Tongue (tissue), 2 donors: ENCODE data around the gene ATL3. TPM values are rescaled to one million over a fixed set of nuclear protein-coding genes. Genes with fewer than 3 reads are reported as not detected.
"Not testable (repeated sequence)": the region's sequence is repeated elsewhere in the genome, so short reads cannot be mapped to it uniquely, and the experiment has no call there.

Experiments used
- DNase-seq: peaks from one replicate; pipeline ENCODE4 v3.0.0-alpha.2; 2015
- total RNA-seq: library from RNA; depleted of rRNA; stranded (reverse); fragments of >200 nt; gene quantifications from one replicate; pipeline ENCODE4 v1.2.3, GENCODE V29; 2014

The ATL3 gene
- total RNA-seq, 1 donor from 2014 or later: 67.5 TPM

DNA sequence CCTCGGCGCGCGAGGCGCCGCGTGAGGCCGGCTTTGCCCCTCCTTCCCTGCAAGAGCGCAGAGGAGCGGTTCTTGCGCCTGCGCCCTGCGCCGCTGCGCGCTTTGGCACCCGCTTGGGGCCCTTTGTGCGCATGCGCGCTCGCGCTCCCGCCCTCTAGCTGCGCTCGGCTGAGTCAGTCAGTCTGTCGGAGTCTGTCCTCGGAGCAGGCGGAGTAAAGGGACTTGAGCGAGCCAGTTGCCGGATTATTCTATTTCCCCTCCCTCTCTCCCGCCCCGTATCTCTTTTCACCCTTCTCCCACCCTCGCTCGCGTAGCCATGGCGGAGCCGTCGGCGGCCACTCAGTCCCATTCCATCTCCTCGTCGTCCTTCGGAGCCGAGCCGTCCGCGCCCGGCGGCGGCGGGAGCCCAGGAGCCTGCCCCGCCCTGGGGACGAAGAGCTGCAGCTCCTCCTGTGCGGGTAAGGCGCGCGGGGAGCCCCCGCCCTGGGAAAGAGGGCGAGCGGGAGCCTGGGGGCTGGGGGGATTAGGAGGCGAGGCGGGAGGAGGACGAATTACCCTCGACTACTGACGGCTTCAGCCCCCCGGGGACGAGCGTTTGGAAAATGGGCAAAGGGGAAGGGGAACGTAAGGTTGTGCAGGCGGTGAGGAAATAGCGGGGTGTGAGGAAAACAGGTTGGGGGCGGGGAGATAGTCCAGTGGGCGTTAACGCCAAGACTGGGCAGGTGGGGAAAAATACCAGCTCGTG is 10.3 kb upstream of the ATL3 start, which contains the start of gene RTN3:
Gene RTN3 (plus strand): TSS at position 180 of the 745 bp plus-strand sequence. CDS start 137 bp downstream, at position 317.
- DNase-seq: peak; percentile 99

DNA sequence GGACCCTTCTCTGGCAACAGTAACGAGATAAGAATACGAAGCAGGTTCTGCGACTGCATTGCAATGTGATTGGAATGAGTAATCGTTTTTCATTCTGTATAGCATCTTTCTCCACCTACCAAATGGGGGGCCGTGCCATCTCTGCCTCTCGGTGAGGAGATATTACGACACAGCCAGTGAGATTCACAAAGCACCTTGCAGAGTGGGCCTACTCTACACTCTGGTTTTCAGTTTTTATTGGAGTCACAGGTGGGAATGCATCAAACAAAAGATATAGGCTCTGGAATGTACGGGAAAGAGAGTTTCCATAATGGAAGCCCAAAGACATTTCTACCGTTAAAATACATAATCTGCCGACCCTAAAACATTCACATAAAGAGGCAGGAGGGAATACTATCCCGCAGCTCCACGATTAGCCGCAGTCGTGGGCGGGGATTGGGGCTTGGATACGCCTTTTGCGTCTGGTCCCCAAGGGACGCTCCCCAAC is 9.7 kb upstream of the ATL3 start:
- DNase-seq: no peak

- DNase-seq: no peak
Observed at GRCh38 chr11:63673579-63673978, 2.4 kb upstream of the ATL3 start.

DNA sequence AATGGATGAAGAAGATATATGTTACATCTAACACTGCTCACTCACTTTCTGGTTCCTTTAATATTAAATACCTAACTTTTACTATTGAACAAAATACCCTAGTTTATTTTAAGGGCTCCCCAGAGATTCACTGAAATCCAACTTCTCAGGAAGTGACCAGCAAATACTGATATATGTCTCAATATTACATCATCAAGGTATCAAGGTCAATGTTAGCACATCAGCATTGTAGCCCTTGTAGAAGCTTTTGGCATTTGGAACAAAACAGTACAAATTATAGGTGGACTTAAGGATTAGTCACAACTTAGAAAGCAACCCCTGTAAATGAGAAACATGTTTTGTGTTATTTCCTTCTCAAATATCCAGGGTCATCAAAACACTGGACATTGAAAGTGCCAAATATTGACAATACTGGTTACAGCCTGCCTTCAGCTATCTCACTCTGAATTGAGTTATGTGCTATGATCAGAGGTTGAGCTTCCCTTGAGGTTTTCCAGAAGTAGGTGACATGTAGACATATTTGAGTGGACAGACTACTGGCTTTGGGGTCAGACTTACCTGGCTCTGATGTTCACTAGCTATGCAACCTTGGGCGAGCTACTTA is 1.9 kb upstream of the ATL3 start:
- no peak for DNase-seq

- DNase-seq: no peak
Observed at GRCh38 chr11:63672156-63672463, 934 bp upstream of the ATL3 start.

DNA sequence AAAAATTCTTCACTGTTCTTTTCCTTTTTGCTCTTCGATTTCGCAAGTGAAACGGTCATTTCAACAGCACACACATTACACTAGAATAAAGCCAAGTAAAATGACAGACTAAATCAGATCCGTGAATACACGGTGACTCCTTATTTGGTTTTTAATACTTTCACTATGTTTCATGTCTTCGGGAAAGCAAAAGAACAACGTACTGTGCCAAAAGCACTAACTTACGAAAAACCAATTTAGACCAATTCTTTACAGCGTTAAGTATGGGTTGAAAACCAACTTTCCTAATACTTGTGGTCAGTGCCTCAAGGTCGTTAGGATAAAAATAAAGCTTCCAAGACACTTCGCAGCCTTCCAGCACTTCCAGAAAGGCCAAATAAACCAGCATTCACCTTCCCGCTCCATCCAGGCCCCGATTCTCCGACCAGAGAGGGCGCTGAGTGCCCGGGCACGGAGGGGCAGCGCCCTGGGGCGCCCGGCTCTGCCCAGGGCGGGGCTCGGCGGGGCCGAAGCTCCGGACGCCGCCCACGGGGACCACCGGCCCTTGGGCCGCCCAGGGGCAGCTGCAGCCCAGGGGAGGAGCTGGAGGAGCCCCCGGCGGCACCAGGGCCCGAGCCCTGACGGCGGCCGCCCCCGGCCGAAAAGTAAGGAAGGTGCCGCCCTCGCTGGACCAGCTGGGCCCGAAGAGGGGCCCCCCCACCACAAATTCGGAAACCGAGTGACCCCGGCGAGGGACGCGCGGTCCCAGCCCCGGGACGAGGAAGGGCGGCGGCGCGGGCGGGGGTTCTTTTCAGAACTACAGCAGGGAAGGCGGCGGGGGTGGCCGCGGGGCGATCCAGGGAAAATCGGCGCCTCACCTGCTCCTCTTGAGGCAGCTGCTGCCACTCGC is 499 bp downstream of the ATL3 start:
- peak; percentile 69 for DNase-seq

DNA sequence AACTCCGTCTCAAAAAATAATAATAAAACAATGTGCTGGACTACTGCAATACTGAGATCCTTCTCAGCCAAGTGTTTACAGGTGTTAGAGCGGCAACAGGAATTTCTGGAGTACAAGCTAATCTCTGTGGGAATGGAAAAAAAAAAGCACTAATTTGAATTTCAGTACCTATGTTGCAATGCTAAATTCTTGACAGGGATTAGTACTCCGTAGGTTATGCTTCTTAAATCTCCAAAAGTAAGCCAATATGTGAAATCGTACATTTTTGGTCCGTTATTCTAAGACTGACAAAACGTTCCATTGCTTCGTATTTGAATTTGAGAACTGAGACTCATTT is 1.1 kb downstream of the ATL3 start:
- DNase-seq: no peak

GRCh38 chr11:63667995-63668795 is 3.0 kb downstream of the ATL3 start:
- no peak for DNase-seq

- no peak for DNase-seq
Observed at GRCh38 chr11:63666874-63667273, 4.3 kb downstream of the ATL3 start.

- no peak for DNase-seq
Observed at GRCh38 chr11:63663809-63664208, 7.4 kb downstream of the ATL3 start.

- DNase-seq: no peak
Observed at GRCh38 chr11:63660972-63661371, 10.2 kb downstream of the ATL3 start.

- DNase-seq: no peak
Observed at GRCh38 chr11:63652671-63653070, 18.5 kb downstream of the ATL3 start.

GRCh38 chr11:63643205-63643604 is 28.0 kb downstream of the ATL3 start:
- no peak for DNase-seq

- DNase-seq: no peak
Observed at GRCh38 chr11:63641727-63642126, 29.4 kb downstream of the ATL3 start.

DNA sequence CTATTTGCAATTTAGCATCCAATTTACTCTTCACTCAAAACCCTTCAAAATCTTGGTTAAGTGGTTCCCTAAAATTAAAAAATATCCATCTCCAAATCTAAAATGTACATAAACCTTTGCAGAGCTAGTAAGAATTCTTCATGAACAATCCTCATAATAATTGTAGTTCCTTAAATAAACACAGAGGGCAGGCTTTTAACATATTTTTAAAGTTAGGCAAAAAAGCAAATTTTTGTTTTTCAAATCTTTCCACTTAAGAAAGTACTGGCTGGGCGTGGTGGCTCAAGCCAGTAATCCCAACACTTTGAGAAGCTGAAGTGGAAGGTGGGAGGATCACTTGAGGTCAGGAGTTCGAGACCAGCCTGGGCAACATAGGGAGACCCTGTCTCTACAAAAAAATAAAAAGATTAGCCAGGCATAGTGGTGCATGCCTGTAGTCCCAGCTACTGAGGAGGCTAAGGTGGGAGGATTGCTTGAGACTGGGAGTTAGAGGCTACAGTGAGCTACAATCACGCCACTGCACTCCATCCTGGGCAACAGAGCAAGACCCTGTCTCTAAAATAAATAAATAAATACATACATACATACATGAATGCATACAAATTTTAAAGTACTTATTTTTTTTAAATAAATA is 31.9 kb downstream of the ATL3 start:
- DNase-seq: peak; percentile 27

GRCh38 chr11:63638436-63638835 is 32.7 kb downstream of the ATL3 start:
- DNase-seq: not testable (repeated sequence)

DNA sequence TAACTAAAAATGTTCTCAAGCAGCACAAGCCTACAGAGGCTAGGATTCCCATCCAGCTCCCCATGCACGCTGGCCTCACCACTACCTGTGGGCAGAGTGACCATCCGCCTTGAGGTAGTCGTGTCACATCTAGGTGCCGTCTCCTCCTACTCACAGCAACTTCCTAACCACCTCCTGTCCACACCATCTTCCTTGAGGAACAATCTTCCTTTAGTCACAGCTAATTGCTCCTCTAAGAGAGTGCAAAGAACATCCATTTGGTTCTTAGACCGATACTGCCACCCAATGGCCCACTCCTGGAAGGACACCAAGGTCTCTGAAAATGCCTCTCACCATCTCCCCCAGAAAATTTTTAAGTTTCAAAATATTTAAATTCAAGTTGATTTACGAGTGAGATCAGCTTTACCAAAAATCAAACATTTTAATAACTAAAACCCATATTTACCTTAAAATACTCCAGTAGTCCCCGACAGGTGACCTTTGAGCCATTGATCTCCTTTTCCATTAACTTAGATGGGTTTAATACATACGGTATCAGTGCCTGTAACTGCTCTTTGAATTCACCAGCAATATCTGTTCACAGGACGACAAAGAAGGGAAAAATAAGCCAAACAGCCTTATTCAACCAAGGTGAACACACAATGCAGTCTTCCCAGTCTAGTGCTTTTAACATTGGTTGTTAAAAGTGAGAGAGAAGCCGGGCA is 35.3 kb downstream of the ATL3 start:
- DNase-seq: peak; percentile 75

DNA sequence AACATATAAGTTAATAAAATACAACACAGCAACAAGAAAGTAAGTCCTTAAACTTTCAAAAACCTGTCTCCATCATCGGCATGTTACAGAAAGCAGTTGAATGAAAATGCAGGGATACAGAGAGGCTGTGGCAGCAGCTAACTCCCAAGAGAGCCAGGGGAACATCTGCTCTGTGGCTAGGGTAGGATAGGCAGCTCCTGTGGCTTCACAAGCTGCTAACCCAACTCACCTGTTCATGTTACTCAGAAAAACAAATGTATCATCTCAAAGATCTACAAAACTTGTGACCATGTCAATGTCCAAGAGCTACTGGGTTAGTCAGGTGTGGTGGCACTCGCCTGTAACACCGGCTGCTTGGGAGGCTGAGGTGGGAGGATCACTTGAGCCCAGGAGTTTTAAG is 41.8 kb downstream of the ATL3 start:
- DNase-seq: no peak

DNA sequence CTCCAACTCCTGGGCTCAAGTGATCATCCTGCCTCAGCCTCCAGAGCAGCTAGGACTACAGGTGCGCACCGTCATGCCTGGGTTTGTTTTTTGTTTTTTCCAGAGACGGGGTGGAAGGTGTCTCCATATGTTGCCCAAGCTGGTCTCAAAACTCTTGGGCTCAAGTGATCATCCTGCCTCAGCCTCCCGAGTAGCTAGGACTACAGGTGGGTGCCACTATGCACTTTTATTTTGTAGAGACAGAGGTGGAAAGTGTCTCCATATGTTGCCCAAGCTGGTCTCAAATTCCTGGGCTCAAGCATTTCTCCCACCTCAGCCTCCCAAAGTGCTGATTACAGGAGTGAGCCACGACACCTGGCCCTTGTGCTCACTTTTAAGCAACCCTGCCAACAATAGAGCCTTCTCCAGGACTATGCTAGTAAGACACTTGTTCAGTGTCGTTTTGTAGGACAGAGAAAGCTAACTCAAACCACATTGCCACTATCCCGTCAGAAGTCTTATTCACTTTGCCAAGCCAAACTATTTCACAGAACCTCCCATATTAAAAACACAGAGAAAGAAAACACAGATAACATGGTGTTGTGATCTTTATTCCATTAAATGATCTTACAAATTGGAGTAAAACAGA is 47.5 kb downstream of the ATL3 start:
- no peak for DNase-seq

GRCh38 chr11:63622323-63622722 is 48.9 kb downstream of the ATL3 start:
- no peak for DNase-seq

DNA sequence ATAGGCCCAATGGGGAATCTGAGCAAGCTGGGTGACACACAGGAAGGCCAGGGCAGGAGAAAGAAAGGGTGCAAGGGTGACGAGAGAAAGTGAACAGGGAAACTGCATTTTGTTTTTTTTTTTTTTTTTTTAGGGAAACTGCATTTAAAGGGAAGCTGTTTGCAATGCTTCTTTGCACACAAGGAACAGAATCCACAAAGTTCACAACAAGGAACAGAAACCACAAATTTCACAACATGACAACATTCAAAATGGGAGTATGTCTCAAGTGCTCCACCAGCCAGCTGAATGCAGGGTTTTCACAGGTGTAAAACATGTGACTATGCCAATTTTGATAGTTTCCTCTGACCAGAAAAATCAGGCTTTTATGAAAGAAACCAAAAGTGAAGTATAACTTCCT is 50.1 kb downstream of the ATL3 start:
- no peak for DNase-seq
